HG03095 (cell line): ENCODE results near the gene PGAP2.
"Not testable (repeated sequence)": the region's sequence is repeated elsewhere in the genome, so short reads cannot be mapped to it uniquely, and the experiment has no call there.

ENCODE experiments used
- ATAC-seq: cut with Tn5 transposase; IDR thresholded peaks from one replicate; pipeline ENCODE4 v1.9.1; 2021; ENCODE audit warnings: moderate library complexity; ENCODE audit not compliant: unreplicated experiment

The PGAP2 gene

GRCh38 chr11:3803726-3804495 is 4.4 kb upstream of the PGAP2 start:
- no peak for ATAC-seq

GRCh38 chr11:3808861-3809623 is 682 bp downstream of the PGAP2 start:
- peak; percentile 57 for ATAC-seq

- no peak for ATAC-seq
Measured at GRCh38 chr11:3809624-3809928, 1.2 kb downstream of the PGAP2 start.

GRCh38 chr11:3810446-3810845 is 2.1 kb downstream of the PGAP2 start:
- no peak for ATAC-seq

DNA sequence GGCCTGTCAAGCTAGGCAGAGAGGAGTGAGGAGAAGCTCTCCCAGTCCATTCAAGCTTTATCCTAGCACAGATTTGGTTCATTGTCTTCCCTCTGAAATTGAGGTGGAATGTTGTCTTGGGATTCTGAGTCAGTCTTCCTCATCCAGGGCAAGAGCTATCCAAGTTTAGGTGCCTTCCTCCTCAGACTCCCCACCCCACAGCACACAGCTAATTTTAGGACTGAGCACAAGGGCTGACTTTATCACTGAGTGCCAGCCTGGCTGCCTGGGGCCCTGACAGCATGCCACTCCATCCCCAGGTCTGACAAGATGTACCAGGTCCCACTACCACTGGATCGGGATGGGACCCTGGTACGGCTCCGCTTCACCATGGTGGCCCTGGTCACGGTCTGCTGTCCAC is 2.6 kb downstream of the PGAP2 start:
- ATAC-seq, result no peak

GRCh38 chr11:3814832-3815231 is 6.5 kb downstream of the PGAP2 start:
- ATAC-seq, result not testable (repeated sequence)

- ATAC-seq, result no peak
Measured at GRCh38 chr11:3815845-3816244, 7.5 kb downstream of the PGAP2 start.

DNA sequence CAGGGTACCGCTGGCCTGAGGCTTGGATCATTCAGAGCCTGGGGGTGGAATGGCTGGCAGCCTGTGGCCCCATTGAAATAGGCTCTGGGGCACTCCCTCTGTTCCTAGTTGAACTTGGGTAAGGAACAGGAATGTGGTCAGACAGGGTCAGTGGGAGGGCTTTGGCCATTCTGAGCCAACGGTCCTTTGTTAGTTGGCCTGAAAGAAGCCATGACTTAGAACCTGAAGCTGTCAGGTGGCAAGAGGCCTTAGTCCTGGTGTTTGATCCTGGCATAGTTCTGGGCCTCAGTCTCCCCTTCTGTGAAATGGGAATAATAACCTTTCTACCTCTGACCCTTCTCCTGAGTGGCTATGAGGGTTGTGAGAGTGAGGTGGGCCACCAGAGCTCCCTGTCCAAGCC is 8.3 kb downstream of the PGAP2 start:
- ATAC-seq, result no peak

DNA sequence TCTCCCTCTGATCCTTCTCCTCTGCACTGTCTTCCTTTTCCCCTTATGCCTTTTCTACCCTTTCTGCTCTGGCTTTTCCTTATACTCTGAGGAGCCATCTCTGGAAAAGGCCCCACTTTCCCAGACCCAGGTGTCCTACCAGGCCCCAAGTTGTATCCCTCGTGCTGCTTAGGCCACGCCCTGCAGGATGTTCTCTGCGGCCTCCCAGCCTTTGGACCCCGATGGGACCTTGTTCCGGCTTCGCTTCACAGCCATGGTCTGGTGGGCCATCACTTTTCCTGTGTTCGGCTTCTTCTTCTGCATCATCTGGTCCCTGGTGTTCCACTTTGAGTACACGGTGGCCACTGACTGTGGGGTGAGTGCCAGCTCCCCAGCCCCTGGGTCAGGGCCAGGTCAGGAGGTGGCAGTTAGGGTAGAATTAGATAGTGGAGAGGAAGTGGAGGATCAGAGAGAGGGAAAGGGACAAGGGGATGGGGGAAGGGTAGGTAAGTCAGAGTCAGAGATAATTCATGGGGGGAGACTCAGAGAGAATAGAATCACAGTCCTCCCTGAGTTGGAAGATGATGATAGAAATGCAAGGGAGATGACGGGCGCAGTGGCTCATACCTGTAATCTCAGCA is 8.9 kb downstream of the PGAP2 start:
- no peak for ATAC-seq

DNA sequence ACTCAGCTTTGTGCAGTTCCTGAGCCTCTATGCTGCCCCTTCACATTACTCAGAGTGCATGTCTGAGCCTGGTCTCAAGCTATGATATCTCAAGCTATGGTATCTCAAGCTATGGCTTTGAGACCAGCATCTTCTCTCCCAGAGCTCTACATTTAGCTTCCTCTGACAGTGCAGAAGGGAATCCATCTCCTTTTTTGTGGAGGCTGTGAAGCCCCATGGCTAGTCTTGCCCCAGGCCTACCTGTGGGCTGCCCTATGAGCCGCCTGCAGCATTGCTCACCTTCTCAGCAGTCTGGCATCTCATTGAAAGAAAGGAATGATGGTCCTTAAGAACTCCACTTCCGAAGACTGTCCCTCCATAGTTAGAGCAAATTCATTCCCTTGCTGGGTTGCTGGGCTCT is 12.6 kb downstream of the PGAP2 start:
- ATAC-seq, result no peak

DNA sequence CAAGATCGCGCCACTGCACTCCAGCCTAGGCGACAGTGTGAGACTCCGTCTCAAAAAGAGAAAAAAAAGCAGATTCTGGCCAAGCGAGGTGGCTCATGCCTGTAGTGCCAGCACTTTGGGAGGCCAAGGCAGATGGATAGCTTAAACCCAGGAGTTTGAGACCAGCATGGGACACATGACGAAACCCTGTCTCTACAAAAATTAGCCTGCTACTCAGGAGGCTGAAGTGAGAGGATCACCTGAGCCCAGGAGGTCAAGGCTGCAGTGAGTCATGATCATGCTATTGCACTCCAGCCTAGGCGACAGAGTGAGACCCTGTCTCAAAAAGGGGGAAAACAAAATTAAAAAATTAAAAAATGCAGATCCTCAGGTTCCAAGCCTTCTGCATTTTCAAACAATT is 14.0 kb downstream of the PGAP2 start:
- ATAC-seq, result no peak

DNA sequence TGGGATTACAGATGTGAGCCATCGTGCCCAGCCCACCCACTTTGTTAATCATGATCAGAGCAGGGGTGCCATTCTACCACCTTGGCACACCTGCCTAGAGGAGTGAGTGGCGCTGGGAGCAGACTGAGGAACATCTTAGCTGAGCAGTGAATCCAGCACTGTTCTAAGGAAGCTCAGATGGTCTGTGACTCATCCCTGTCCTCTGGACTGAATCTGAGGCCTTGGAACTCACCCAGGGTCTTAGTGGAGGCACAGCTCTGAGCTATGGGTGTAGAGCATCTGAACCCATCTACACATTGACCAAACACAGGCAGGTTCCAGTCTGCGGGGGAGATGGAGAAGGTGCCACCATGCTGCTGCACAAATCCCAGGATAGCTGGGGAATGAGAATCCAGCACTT is 14.9 kb downstream of the PGAP2 start:
- ATAC-seq, result no peak

DNA sequence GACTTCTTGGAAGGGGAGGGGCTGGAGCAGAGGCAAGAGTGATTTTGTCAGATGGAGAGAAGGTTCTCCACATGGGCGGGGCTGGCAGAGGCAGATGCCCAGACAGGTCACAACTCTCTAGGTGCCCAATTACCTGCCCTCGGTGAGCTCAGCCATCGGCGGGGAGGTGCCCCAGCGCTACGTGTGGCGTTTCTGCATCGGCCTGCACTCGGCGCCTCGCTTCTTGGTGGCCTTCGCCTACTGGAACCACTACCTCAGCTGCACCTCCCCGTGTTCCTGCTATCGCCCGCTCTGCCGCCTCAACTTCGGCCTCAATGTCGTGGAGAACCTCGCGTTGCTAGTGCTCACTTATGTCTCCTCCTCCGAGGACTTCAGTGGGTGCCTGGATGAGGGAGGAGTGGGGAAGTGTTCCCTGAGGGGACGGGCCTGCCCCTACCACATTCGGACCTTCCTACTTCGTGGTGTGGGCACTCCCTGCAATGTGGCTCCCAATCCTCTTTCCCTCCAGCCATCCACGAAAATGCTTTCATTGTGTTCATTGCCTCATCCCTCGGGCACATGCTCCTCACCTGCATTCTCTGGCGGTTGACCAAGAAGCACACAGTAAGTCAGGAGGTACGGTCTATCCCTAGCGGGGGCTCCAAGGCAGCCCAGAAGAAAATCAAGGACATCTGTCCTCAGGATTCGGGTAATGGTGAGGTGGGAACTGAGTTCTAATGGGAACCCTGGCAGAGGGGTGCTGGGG is 15.6 kb downstream of the PGAP2 start:
- no peak for ATAC-seq

GRCh38 chr11:3824714-3825472 is 16.5 kb downstream of the PGAP2 start:
- peak; percentile 83 for ATAC-seq

DNA sequence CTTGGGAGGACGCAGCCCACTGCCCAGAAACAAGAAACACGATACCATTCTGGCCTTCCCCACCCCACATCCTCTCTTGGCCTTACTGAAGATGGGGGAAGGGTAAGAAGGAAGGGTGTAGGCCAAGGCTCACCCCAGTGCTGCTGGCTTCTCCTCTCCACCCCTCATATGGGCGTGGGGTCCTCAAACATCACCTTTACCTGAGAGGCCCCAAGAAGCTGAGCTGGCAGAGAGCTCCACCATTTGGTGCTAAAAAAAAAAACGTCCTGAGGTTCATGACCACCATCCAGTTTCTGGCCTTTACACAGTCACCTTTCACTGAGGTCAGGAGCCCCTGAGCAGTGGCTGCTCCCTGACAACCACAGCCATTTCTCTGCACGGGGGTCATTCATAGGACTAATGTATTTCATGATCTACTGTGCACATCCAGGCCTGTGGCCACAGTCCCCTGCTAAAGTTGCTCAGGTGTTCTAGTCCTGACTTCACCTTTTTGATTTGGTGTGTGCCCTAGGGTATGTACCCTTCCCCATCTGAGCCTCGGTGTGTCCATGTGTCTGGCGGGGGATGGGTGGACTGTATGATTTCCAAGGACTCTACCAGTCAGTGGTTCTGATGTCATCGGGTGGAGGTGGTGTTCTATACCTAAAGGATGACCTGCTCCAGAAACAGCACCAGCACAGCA is 17.3 kb downstream of the PGAP2 start:
- ATAC-seq, result no peak

DNA sequence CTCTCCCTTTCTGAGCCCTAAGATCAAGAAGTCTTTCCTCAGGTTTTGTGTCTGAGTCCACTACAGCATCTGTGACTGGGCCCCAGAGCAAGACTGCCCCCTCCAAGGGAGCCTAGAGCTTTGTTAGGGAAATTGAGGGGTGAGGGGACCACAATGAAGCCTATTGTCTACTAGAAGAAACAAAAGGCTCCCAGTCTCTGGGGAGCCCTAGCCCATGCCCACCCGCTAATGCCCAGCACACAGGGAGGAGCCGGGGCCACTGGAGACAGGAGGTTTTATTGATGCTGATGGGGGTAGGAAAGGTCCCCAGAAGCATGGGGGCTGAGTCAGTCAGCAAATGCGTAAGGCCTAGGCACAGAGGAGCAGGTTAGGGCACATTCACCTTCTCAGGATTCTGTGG is 18.4 kb downstream of the PGAP2 start:
- no peak for ATAC-seq

- ATAC-seq, result no peak
Measured at GRCh38 chr11:3827434-3828186, 19.2 kb downstream of the PGAP2 start.

DNA sequence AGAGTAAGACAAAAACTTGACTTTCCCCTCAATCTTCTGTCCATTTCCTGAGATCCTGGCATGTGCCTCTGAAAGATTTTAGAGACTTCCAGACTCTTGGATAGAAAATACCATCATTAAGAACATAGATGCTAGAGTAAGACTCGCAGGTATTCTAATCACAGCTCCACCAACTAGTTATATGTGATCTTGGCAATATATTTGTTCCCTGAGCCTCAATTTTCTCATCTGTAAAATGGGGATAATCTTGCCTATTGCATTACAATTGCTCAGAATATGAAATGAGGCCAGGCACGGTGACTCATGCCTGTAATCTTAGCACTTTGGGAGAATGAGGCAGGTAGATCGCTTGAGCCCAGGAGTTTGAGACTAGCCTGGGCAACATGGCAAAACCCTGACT is 21.7 kb downstream of the PGAP2 start:
- no peak for ATAC-seq

- ATAC-seq, result no peak
Measured at GRCh38 chr11:3830730-3831129, 22.4 kb downstream of the PGAP2 start.
